CD4-positive, alpha-beta T cell treated with Interleukin-10 for 1 hour (primary cell): Measurements from ENCODE around the gene SETD6.
"Not testable (repeated sequence)": the region's sequence is repeated elsewhere in the genome, so short reads cannot be mapped to it uniquely, and the experiment has no call there.

Experiments used
- DNase-seq: peaks from one replicate; pipeline ENCODE4 v3.0.0-alpha.2; 2020

SETD6 gene

GRCh38 chr16:58548378-58548777, 33.1 kb downstream of the SETD6 start:
- DNase-seq, result no peak

- DNase-seq, result no peak
These were observed 36.2 kb downstream of the SETD6 start for GRCh38 chr16:58551496-58551895.

GRCh38 chr16:58556678-58557077, 41.4 kb downstream of the SETD6 start:
- DNase-seq, result no peak

- no peak for DNase-seq
These were observed 47.9 kb downstream of the SETD6 start for GRCh38 chr16:58563235-58563634.

GRCh38 chr16:58563775-58564174, 48.5 kb downstream of the SETD6 start:
- no peak for DNase-seq

GRCh38 chr16:58565697-58566096, 50.4 kb downstream of the SETD6 start:
- DNase-seq, result not testable (repeated sequence)
